MV-4-11 (cell line): ENCODE measurements around the gene ZNF362.
"Not testable (repeated sequence)": the region's sequence is repeated elsewhere in the genome, so short reads cannot be mapped to it uniquely, and the experiment has no call there.

Source experiments
- DNase-seq: peaks from one replicate; lab custom pipeline; 2025; lab: John Stamatoyannopoulos, UW

ZNF362 gene

DNA sequence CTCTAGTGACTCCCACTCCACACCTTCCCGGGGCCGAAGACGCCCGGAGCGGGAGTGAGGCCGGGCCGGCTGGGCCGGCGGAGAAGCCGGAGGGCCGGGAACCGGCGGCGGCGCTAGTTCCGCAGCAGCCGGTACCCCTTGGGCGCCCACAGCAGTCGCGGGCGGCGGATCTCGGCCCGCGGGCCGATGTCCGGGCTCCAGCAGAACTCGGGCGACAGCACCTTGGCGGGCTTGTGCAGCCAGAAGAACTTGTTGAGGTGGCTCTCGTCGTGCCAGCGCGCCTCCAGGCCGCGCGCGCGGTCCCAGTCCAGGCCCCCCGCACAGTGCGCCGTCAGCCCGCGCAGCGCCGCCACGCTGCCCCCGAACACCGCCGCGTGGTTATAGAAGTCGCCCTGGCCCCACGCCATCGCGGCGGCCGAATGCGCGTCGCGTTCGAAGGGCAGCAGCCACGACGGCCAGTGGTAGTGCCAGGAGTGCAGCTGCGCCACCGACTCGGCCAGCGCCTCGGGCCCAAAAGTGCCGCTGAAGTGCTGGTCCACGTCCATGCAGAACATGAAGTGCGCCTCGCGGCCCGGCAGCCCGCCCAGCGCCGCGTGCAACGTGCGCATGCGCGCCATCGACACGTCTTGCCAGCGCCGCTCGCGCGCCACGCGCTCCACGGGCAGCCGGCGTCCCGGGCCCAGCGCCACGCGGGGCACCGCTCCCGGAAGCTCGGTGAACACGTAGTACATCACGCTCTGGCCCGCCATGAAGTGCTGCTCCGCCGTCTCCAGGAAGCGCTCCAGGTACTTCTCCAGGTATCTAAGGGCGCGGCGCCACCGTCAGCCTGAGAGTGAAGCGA, 50.6 kb downstream of the ZNF362 start:
- DNase-seq = no peak

DNA sequence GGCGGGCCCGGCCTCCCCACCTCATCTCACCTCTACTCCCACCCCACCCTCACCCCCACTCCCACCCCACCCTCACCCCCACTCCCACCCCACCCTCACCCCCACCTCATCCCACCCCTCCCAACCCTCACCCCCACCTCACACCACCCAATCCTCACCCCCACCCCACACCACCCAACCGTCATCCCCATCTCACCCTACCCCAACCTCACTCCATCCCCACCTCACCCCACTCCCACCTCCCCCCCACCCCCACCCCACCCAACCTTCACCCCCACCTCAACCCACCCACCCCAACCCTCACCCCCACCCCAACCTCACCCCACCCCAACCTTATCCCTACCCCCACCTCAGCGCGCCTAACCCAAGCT, 51.2 kb downstream of the ZNF362 start:
- no peak for DNase-seq

DNA sequence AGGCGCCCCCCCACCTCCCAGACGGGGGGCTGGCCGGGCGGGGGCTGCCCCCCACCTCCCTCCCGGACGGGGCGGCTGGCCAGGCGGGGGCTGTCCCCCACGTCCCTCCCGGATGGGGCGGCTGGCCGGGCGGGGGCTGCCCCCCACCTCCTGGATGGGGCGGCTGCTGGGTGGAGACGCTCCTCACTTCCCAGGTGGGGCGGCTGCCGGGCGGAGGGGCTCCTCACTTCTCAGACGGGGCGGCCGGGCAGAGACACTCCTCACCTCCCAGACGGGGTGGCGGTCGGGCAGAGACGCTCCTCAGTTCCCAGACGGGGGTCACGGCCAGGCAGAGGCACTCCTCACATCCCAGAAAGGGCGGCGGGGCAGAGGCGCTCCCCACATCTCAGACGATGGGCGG, 53.1 kb downstream of the ZNF362 start:
- DNase-seq = not testable (repeated sequence)

DNA sequence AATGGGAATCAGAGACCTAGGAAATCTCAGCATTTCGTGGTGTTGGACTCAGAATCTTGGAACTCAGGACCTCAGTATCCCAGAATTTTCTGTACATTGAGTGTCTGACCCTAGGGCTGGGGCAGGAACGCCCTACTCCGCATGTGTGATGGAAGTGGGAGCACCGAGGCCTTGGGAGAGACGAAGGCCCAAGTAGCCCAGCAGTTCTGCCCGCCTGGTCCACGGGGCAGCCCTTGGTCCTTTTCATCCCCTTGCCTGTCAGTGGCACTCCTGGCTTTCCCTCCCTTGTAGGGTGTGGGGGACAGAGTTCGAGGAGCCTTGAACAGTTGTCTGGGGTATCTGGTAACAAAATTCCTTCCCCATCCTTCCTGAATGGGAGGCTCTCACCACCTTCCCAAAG, 54.4 kb downstream of the ZNF362 start:
- no peak for DNase-seq

DNA sequence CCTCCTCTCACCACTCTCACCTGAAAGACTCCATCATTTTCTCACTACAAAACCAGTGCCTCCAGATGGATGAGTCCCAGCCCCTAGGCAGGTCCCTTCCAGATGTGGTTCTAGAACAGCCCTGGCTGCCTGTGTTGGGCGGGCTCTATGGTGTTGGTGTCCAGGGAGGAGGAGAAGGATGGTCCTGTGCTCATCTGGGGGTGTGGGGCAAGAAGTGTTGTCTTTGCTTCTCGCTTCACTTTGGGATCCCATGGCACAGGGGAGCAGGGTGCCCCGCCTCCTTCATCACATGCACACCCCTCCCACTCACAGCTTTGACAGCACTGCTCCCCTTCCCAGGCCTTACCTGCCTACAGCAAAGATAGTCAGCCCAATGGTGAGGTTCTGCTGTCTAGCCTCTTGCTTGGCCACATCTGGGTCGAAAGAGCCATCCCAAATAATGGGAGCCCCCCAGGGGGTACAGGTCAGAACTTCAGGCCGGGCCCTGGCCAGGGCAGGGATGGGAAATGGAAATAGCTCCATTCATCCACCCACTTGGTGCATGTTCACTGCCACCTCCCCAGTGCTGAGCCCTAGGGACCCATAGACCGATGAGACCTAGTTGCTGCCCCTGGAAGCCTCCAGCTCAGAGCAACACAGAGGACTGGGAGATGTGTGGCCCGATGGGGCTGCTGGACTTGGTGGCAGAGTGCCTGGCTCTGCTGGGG, 55.6 kb downstream of the ZNF362 start:
- DNase-seq = no peak

DNA sequence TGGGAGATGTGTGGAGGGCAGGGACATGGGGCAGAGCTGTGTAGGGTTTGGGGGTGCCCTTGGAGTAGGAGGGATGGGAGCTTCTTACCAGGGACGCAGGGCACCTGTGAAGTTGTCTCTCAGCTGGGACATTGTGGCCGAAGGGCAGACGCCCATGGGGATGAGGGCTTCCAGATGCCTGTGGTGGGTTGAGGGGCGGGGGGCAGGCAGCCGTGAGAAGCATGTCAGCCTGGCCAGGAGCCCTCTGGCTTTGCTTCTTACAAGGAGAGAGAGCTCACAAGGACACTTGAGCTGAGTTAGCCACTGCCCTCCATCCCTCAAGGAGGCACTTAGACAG, 56.1 kb downstream of the ZNF362 start:
- no peak for DNase-seq

DNA sequence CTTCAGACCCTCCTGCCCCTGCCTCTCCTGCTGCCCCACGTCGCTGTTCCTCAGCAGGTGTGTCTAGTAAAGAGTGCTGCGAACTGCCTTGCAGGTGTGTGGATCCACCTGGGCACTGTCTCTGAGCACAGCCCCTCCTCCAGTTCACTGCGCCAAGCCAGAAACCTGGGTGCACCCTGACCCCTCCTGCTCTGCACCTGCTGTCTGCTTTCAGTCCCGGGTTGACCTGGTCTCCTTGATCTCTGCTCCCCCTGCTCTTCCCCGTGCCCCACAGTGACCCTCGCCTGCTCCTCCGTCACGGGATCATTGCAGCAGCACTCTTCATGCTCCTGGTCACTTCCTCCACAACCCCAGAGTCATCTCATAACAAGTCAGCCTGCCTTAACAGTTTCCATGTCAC, 58.1 kb downstream of the ZNF362 start:
- DNase-seq = no peak

DNA sequence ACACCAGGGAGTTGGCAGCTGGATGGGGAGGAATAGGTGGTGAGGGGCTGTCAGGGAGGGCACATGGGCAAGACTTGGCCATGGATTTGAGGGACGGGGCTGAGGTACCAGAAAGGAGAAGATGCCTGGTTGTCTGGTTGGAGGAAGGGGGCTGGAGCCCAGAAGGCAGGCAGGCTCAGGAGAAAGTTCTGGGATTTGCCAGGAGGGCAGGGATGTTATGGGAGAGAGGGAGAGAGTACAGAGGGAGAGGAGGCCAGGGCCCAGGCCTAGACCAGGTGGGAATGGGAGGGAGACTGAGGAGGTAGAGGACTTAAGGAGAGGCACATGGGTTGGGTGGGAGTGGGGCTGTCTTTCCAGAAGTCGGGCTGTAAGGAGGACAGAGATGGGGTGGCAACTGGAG, 60.3 kb downstream of the ZNF362 start:
- no peak for DNase-seq

DNA sequence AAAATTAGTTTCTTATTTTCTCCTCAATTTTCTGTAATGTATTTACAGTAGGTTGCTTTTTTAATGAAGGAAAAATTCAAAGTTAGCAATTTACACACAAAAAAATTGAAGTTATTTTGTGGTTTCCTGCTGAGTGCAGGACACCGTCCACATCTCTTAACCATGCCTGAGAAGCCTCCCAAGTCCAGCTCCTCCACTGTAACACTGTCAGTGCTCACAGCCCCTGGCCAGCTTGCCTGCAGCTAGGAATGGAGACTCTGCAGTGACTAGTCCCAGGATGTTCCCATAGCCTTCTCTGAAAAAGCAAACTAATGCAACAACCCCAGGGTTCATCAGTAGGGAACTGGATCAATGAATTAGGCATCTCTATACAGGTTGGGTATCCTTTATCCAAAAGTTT, 61.1 kb downstream of the ZNF362 start:
- DNase-seq = no peak

DNA sequence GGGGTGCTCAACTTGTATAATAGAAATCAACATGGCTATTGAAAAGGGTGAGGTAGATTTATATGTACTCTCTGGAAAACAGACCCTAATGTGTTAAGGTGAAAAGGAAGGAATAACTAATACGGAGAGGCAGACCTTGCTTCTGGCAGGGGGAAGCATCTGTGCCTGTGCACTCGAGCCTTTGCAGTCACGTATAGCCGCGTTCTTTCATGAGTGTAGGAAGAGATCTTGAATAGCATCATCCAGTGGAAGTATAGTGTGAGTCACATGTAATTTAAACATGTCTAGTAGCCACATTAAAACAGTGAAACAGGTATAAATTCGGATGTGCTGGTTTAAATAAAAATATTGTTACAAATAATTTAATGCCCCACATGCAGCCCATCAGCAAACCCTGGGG, 61.7 kb downstream of the ZNF362 start:
- no peak for DNase-seq

DNA sequence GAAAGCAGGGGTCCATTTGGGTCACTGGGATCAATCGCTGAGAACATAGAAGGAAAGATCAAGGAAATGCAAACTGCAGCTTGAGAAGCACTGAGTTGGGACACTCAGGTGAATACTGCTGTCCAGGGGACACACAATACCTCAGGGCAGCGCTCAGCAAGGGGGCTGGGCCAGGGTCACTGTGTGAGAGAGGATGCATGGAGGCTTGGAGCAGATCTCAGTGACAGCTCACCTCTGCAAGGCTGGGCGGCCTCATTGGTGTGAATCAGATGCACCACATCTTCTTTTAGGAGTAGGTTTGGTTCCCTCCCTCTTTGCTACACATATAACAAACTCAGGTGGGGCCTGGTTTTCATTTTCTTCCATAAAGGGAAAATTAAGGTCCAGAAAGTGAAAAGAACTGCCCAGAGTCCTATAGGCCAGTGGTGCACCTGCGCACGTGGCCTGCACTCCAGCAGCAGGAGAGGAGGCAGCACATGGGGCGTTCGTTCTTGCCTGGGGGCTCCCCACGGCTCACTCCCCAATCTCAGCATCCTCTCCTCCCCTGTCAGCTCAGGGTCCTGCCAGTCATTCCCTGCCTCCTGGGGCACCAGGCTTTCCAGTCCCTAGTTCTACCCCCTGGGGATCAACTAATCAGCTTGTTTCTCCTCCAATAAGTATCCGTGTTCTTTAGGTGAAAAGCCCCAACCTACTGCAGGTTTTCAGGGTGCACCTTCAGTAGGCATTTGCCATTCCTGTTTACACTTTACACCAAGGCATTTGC, 63.1 kb downstream of the ZNF362 start:
- DNase-seq = no peak

DNA sequence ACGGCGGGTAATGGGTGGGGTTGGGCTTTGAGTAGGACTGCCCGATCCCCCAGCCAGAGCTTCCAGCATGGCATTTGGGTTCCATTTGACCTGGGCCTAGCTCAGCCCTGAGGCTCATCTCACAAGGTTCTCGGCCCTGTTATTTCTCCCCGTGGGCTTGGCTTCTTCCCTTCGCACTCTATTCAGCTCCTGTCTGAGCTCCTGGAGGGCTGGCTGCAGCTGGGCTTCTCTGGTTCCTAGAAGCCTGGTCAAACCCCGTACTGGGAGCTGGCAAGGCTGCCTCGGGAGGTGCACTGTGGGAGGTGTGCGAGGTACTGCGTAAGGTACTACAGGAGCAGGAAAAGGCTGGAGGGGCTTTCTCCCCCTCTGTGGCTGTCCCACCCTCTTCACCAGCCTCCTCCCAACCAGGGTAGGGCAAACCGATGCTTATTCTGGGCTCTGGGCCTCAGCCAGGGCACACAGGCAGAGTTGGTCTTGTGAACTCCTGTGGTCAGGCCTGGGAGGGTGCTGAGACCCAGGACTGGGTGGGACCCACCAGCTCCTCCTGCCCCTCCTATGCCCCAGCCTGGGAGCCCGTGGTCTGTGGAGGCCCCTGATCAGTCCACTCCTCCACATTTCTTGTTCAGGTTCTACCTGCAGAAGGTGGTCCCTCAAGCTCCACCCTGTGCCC, 63.8 kb downstream of the ZNF362 start:
- DNase-seq = no peak

DNA sequence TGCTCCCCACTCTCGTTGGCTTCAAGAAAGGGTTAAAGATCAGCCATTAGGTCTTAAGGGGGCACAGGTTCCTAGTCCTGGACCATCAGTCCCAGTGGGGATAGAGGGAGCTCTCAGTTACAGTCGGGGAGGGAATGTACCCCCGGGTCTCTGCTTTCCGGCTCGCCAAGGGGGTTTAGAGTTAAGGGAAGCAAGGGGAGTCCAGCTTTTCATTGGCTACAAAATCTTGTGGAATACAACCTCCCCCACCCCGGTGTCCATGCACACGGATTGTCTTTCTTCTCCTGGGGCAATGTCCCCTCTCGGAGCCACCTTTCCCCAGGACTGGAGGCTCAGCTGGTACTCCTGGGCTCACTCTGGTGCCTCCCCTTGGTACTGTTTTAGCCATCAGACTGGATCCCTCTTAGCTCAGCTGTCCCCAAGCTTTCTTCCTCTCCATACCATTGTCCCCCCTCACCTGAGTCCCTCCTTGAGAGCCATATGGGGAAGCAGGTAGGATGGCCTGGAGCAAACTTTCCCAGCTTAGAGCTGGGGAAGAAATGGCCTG, 64.4 kb downstream of the ZNF362 start, which contains the start of gene A3GALT2:
TSS of gene A3GALT2 (minus strand) at position 480 of the 547 bp plus-strand sequence. CDS start at position 480, 0 bp downstream.
- DNase-seq = no peak

DNA sequence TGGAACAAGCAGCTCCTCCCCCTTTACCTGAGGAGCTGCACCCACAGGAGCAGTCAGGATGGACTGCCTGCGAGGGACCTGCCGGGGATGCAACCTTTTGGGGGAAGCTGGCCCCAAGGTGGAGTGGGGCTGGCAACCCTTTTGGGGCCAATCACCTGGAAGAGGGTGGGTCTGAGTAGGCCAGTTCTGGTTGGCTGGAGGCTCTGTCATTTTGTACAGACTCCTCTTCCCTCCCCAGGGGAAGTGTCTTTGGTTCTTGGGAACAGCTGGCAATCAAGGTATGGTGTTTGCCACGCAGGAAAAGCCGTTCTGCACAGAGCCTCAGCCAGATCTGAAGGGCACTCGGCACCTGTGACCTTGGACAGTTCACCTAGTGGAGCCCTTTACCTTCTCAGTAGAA, 64.9 kb downstream of the ZNF362 start:
- DNase-seq = no peak

DNA sequence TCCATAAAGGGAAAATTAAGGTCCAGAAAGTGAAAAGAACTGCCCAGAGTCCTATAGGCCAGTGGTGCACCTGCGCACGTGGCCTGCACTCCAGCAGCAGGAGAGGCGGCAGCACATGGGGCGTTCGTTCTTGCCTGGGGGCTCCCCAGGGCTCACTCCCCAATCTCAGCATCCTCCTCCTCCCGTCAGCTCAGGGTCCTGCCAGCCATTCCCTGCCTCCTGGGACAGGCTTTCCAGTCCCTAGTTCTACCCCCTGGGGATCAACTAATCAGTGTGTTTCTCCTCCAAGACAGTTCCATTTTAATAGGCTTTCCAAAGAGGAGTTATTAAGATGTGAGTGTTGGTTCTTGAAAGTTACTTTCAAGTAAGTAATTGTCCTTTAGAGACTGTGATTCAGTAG, 65.8 kb downstream of the ZNF362 start:
- no peak for DNase-seq

DNA sequence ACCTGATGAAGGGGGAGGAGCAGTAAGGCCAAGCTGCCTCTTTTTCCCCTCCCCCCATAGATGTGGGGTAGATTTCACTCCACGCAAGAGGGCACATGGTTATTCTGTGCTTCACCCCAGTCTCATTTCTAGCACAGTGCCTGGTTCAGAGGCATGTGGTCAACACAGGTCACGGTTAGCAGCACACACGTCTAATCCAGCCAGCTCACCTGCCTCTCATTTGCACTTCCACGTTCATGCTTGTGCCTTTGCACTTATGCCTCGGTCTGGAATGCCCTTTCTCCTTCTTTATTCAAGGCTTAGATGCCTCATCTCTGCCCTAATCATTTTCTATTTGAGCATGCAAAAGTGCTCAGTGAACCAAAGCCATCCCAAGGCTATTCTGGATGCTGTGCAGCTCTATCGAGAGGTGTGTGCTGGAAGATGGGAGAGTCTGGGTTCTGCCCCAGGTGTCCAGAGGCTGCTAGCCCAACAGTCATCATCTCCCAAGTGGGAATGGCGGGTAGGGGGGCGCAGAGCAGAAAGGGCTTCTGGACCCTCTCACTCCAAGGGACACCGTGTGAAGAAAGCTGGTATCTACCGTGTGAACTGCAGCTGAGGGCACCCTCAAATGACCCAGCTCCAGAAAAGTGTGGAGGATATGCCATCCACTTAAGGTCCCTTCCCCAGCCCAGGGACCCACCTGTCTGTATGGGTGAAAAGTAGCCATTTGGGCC, 66.7 kb downstream of the ZNF362 start:
- no peak for DNase-seq

DNA sequence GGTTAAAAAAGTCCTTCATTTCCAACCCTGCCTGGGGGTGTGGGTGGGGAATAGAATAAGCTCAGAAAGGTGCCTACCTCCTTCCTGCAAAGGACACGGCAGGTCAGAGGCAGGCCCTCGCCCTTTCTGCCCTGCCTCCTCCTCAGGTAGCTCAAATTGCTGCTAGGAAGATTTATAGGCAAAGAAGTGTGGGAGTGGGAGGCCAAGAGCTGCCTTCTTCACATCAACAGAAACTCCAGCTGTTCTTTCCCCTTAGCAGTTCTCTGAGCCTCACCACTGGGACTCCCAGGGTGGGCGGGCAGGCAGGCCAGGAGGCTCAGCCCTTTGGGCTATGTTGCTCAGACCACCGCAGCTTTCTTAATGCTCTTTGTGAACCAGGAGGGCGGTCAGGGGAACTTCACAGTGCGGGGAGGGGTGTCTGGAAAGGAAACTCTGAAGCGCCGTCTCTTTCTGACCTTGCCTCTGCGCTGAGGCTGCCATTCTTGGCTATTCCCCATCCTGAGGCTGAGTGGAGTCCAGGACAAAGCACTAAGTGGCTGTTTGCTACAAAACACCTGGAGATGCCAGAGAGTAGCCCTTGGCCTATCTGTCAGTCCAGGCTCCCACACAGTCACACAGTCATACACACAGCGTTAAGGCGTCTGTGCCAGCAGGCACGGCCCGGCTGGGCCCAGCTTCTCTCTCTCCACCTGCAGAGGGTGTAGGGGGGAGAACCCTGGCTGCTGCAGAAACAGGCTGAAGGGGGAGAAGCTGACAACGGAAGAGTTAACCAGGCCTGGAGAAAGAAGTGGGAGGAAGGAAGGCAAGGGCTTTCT, 67.6 kb downstream of the ZNF362 start:
- no peak for DNase-seq

DNA sequence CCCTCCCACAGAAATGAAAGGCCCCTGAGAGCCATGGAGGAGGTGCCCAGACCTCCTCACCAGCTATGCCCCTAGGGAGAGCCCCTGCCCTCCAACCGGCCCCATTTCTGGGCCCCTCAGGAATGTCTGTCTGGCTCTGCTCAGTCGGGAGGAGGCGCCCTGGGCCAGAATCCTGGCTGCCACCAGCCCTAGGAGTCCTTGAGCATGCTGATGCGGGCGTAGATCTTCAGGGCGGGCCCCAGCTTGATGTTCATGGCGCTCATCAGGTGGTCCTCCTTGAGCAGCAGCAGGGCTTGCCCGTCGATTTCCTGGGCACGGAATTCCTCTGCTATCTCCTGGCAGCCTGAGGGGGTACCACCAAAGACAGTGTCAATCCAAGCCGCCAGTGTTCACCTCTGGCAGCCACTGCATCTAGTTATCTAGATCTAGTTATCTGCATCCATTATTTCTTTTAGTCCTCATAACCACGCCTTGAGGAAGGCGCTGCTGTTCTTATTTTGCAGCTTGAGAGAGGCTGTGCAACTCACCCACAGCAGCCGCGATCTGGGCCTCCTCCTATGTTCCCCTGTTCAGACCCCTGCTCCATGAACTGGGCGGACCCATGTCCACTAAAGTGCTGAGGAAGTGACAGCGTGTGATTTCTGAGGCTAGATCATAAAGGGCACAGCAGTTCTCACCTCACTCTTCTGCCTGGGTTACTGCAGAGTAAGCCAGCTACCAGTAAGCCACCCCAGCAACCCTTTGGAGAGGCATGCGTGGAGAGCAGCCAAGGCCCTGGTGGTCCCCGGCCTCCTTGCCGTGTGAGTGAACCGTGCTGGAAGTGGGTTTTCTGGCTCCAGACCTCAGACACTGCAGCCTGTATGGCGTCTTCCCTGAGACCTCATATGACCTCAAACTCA, 68.6 kb downstream of the ZNF362 start:
- DNase-seq = no peak

DNA sequence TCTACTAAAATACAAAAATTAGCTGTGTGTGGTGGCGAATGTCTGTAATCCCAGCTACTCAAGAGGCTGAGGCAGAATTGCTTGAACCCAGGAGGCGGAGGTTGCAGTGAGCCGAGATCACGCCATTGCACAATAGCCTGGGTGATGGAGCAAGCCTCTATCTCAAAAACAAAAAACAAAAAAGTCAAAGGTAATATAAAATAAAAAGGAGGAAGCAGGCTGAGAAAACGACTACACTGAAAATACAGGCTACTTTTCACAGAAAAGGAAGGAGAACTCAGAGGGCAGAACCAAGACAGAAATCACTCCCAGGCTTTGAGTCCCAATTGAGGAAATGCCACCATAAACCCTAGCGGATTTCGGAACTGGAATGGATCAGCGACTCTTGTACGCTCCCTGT, 70.5 kb downstream of the ZNF362 start:
- DNase-seq = peak; percentile 85
